SU-DHL-6 (cell line): ENCODE results near the gene UBE4B.

ENCODE experiments used
- CTCF ChIP-seq: fragments of 200-600 bp; sonication (generic); IDR thresholded peaks from one replicate; pipeline ENCODE4 v1.5.1; 2017; ENCODE audit warnings: antibody characterized with exemption, mild to moderate bottlenecking, low read length, moderate library complexity; ENCODE audit not compliant: insufficient read depth, poor library complexity, severe bottlenecking
- EZH2phosphoT487 ChIP-seq: fragments of 200-600 bp; sonication (generic), shearing (Covaris generic); conservative IDR thresholded peaks from 2 replicates; pipeline ENCODE4 v1.6.1; 2018; ENCODE audit warnings: mild to moderate bottlenecking, antibody characterized with exemption, low read length, moderate library complexity, mixed read lengths

GRCh38 chr1:10071640-10072039 is 38.9 kb downstream of the UBE4B start:
- no peak for TF ChIP-seq CTCF
- TF ChIP-seq EZH2phosphoT487 = no peak
